Kidney tubule cell (primary cell): Measurements from ENCODE around the gene FAM200B.
A peak's percentile ranks its signal among the peaks of the same experiment; 100 is the strongest.

Source experiments
- DNase-seq: peaks from one replicate; pipeline ENCODE4 v3.0.0-alpha.2; 2018; ENCODE audit warnings: low spot score

FAM200B gene

GRCh38 chr4:15681372-15682241, at the start of gene FAM200B:
Gene FAM200B (plus strand): TSS chr4:15681827. CDS start chr4:15686978, 5,151 bp downstream.
- peak; percentile 99 for DNase-seq

- DNase-seq: no peak
Measured at GRCh38 chr4:15636818-15637217, 44.8 kb upstream of the FAM200B start.

GRCh38 chr4:15638418-15638817, 43.2 kb upstream of the FAM200B start:
- no peak for DNase-seq

- no peak for DNase-seq
Measured at GRCh38 chr4:15648600-15648999, 33.0 kb upstream of the FAM200B start.

GRCh38 chr4:15649914-15650545, 31.6 kb upstream of the FAM200B start:
- DNase-seq: peak; percentile 64

GRCh38 chr4:15651676-15652075, 30.0 kb upstream of the FAM200B start:
- peak; percentile 32 for DNase-seq

- DNase-seq: no peak
Measured at GRCh38 chr4:15652191-15652590, 29.4 kb upstream of the FAM200B start.

GRCh38 chr4:15652841-15653240, 28.8 kb upstream of the FAM200B start:
- no peak for DNase-seq

GRCh38 chr4:15653420-15653819, 28.2 kb upstream of the FAM200B start:
- no peak for DNase-seq

- DNase-seq: peak; percentile 51
Measured at GRCh38 chr4:15653864-15654592, 27.6 kb upstream of the FAM200B start.

- DNase-seq: peak; percentile 50
Measured at GRCh38 chr4:15654593-15655222, 26.9 kb upstream of the FAM200B start.

GRCh38 chr4:15655223-15656037, 26.2 kb upstream of the FAM200B start, which contains the start of gene FBXL5:
Gene FBXL5 (minus strand): TSS chr4:15655357. CDS start chr4:15655287, 70 bp downstream.
- peak; percentile 90 for DNase-seq

GRCh38 chr4:15656038-15656470, 25.6 kb upstream of the FAM200B start:
- DNase-seq: no peak

GRCh38 chr4:15657366-15657765, 24.3 kb upstream of the FAM200B start:
- DNase-seq: no peak

- DNase-seq: no peak
Measured at GRCh38 chr4:15658136-15658770, 23.4 kb upstream of the FAM200B start.

- DNase-seq: no peak
Measured at GRCh38 chr4:15658781-15659180, 22.8 kb upstream of the FAM200B start.

GRCh38 chr4:15659768-15660570, 21.7 kb upstream of the FAM200B start:
- no peak for DNase-seq

GRCh38 chr4:15665753-15666365, 15.8 kb upstream of the FAM200B start:
- peak; percentile 93 for DNase-seq

GRCh38 chr4:15667006-15667405, 14.6 kb upstream of the FAM200B start:
- DNase-seq: no peak
